ENCODE data around the gene THADA.

THADA gene

DNA sequence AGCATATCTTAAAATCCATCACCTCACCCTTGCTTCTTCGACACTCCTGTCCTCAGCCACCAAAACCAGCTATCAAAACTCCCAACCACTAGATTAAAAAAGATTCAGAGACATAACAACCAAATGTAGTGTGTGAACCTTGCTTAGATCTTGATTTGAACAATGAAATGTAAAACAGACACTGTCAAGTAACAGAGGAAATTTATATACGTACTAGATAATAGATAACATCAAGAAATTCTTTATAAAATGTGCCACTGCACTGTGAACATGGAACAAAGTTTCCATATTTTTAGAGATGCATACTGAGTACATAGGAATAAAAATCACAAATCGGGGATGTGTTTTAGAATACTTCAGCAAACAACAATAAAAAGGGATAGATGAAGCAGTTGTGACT, 86.0 kb downstream of the THADA start:
- DNase-seq (ENCODE audit: low read depth, low spot score), result no peak

DNA sequence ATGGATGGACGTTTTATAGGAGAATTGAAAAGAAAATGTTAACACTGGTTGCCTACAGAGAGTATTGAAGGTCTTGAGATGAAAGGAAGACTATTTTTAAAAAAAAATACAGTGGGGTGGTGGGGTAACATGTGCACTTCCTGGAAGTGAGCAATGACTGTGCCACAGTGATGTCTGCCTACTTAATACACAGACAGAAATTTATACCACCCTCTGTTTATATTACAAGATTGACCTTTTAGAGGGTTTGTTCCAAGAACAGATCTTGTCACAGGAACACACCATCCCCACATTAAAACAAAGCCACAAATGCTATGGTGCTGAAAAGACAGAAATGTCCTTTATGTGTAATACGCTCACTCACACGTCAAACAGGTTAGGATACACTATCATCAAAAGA, 87.6 kb downstream of the THADA start:
- DNase-seq (ENCODE audit: low read depth, low spot score), result no peak

DNA sequence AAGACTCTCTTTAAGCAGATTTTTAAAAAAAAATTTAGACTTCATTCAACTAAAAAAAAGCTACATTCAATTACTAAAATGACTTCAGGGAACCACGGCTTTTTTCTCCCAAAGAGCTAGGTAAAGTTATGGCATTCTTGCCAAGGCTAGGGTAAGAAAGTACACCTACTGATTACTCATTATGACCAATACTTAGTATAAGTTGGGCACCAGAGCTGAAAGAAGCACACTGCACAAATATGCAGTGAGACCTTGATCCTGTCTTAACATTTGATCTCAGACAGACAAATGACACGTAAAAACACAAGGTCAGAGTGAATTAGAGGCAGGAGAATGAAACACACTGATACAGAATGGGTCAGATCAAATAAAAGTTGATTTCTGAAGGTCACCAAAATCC, 88.7 kb downstream of the THADA start:
- no peak for DNase-seq (ENCODE audit: low read depth, low spot score)

DNA sequence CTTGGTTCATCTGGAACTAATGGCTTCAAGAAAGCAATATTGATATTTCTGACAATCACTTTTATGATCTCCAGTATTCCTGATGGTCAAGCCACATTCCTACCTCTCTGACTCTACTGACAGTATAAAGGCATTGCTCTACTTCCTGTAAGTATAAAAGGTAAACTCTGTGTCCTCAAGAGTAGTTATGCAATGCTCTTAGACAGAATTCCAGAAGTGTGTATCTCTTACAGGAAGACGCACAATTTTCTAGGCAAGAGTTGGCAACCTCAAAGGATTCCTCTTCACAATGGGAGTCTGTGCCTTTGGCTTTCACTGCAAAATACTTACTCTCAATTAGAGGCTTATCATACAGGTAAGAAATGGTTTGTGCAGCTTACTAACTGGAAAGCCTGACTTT, 100.1 kb downstream of the THADA start:
- no peak for DNase-seq (ENCODE audit: low read depth, low spot score)

DNA sequence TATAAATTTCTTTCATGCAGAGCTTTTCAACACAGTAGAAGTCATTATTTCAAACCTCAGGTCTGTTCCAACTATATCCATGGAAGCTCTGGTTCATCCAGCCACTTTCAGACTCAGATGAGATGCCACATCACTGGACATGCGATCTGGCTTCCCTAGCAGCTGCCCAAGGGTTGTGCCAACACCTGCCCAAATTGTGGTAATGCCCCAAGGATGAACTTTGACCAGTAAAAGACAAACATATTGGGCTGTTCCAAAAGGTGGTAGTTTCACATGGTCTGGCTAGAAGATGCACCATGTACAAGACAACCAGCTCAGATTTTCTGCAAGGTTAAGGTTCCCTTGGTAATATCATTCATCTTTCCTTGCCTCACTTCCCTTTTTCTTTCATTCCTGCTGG, 101.9 kb downstream of the THADA start:
- DNase-seq (ENCODE audit: low read depth, low spot score), result no peak

DNA sequence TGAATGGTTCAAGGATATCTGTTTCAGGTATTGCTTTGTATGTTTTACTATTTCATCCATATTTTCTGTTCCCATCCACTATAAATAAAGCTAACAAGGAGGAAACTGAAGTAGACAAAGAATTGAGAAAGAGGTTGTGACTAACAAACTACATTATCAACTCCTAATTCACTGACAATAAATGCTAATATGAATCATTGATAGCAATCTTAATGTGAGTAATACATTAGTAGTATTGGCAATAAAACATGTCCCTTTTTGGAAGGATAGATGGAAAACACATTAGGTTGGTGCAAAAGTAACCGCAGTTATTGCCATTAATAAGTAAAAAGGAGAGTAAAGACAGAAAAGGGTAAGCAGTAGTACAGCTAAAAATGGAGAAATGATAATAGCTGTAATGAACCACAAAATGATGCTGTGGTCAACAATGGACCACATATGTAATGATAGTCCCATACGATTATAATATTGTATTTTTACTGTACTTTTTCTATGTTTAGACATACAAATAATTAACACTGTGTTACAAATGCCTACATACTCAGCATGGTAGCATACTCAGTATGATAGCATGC, 104.7 kb downstream of the THADA start:
- no peak for DNase-seq (ENCODE audit: low read depth, low spot score)

DNA sequence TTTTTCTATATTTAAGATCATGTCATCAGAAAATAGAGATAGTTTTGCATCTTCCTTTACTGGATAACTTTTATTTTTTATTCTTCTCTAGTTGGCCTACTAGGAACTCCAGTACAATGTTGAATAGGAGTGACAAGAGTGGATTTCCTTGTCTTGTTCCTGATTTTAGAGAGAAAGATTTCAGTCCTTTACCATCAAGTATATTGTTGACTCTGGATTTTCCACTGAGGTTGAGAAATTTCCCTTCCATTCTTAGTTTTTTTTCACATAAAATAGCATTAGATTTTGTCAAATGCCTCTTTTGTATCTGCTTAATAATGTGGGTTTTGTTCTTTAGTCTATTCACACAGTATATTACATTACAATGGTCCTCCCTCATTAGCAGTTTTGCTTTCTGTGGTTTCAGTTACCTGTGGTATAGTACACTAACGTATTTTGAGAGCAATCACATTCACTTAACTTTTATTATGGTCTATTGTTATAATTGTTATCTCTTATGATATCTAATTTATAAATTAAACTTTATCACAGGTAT, 105.5 kb downstream of the THADA start:
- DNase-seq (ENCODE audit: low read depth, low spot score), result no peak

DNA sequence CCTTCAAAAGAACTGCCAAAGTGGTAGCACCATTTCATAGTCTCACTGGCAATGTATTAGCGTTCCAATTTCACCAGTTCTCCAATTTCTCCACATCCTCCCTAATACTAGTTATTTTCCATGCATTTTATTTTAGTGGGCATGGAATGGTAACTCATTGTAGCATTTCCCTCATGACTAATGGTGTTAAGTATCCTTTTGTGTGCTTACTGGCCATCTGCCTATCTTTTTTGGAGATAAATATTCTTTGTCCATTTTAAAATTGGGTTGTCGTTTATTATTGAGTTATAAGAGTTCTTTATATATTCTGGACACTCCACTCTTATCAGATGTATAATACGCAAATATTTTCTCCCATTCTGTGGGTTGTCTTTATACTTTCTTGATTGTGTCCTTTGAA, 107.1 kb downstream of the THADA start:
- no peak for DNase-seq (ENCODE audit: low read depth, low spot score)

DNA sequence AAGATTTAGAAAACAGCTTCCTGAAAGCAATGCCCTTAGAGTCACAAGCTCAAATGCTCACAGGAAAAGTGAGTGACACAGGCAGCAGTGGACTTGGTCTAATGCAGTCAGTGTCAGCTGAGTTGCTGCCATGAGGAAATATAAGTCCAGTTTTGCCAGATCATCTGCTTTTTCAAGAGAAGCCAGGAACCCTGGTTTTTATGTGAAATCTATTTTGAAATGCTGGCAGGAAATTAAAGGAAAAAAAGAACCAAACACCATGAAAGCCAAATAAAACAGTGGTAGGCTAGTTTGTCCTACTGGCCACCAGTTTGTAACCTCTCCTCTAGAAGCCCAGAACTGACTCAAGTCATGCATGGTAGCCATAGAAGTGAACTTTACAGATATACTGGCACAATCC, 109.2 kb downstream of the THADA start:
- DNase-seq (ENCODE audit: low read depth, low spot score), result no peak

DNA sequence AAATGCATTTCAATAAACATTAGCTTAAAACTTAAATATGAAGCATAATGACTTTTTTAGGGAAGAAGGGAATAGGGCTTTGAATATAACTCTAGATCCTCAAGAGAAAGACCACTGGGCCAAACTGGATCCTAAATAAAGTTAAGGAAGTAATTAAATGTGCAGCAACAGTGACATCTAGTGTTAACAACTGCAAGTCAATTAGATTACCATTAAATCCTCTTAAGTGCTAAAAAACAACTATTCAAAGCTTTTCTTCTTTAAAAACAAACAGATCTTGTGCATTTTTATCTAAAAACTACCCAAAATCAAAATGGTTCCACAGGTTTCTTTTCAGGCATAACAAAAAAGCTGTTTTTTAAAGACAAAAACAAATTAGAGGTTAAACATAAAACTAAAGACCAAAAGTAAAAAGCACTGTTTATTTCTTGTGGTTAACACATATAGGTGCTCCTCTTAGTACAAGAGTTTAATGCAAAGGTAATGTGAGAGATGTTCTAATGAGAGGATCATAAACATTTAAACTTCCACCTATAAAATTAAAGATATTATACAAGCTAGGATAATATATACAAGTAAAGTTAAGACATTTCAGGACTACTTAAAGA, 111.4 kb downstream of the THADA start:
- DNase-seq (ENCODE audit: low read depth, low spot score), result no peak

DNA sequence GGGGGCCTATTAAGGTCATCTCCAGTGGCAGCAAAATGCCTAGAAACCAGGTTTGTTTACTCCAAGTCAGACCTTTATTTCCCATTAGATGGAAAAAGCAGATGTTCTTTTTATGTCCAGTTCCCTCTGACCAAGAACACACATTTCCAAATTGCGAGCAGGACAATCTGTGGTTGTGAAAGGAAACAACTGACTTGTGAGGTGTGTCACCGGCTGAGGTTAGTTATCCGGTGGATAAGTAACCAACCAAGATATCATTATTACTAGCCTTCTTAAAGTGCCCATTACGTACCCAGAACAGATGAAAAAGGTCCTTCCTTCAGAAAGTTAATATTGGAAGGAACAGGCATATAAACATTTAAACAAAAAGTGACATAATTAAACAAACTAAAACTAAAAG, 112.9 kb downstream of the THADA start:
- no peak for DNase-seq (ENCODE audit: low read depth, low spot score)

DNA sequence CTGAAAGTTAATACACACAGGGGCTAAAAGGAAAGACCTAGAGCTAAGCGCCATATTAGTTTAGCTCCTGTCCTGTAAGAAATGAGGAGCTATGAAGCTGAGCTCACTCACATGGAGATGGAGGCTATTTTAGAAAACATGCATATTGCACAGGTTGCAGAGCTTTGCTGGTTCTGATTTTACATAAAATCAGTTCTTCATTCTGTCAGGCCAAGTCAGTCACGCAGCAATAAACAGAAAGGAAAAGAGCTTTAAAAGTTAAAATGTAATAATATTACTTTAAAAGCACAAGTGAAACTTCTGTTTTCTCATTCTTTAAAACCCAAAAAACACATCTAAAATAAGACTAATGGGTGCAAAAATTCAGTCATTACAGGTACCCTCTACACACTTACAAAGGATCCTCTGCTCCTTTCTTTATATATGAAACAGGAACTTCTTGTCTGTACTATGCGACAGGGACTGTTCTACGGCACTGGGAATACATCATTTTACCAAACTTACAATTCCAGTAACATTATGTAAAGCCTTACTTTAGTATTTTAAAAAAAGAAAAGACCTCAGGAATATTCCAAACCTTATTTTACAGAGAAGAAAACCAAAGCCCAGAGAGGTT, 113.8 kb downstream of the THADA start:
- DNase-seq (ENCODE audit: low read depth, low spot score), result no peak

DNA sequence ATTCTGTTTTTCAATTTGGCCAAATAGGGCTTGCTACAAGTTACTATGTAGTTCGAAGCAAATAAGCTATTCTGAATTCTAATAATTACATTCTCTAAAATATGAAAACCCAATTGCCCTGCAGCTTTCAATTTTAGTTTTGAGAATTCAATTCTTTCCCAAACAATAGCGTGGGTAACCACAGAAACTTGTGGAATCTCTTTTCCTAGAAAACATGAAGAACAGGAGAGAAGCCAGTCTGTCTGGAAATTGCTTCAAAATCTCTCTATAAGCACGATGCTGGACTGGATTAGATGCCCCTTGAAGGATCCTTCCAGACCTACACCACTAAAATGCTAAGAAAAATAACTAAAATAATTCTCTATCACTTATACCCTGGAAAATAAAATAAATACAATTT, 115.0 kb downstream of the THADA start:
- no peak for DNase-seq (ENCODE audit: low read depth, low spot score)

DNA sequence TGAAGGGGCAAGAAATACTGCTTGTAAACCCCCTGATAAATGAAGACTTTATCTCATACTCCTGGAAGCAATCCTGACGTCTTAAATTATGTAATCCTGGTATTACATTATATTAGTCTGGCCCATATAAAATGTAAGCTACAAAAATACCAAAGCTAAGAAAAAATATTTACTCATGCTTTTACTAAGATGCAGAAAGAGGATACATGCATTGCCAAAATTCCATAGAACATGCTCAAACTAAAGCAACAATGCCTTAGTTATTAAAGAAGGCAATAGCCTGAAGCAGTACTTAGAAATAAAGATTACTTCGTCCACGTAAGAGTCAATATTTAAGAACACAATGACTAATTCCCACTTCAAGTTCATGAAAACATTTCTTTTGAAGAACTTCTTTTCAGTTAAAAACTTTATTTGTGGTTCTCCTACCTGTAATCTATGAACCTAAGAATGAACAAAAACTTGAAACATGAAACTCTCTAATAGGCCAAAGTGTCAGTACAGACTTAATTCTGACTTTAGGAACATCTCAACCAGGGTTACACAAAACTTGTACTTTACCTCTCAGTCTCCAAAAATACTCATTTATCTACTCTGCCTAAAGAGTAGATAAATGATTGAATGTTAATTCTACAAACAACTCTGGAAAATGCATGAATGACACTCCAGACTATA, 117.3 kb downstream of the THADA start:
- no peak for DNase-seq (ENCODE audit: low read depth, low spot score)

DNA sequence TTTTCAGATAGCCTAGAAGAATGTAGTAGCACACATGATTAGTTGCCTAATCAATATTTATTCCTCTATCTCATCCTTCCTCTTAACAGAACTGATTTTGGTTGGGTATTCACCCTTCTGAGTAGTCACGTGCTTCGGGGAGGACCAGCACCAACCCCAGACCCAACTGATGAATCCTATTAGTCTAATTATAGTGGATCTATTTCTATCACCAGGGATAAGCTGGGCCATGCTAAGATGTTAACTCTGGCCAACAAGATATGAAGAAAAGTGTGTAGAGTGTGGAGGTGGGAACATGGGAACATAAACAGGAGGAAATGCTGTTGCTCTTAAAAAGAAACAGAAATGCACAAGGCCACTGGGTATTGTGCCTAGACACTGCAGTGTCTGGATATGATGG, 119.9 kb downstream of the THADA start:
- DNase-seq (ENCODE audit: low read depth, low spot score), result no peak

DNA sequence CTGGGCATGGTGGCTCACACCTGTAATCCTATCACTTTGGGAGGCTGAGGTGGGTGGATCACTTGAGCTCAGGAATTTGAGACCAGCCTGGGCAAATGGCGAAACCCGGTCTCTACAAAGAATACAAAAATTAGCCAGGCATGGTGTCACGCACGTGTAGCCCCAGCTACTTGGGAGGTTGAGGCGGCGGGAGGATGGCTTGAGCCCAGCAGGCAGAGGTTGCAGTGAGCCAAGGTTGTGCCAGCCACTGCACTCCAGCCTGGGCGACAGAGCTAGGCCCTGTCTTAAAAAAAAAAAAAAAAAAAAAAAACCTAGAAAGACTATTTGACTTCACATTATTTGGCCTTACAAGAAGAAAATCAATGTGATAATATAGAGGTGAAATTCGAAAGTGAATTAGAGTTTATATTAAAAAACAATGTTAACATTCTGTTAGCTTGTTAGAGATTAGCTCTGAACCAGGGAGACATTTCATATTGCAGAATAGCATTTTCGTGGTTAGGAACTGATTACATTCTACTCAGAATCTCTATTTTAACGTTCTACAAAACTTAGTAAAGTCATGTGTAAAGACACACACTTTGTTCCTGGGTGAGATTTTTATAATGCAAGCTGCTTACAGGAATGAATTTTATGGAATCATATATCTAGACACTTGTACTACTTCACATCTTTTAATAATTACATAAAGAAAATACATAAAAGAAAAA, 120.5 kb downstream of the THADA start:
- no peak for DNase-seq (ENCODE audit: low read depth, low spot score)

DNA sequence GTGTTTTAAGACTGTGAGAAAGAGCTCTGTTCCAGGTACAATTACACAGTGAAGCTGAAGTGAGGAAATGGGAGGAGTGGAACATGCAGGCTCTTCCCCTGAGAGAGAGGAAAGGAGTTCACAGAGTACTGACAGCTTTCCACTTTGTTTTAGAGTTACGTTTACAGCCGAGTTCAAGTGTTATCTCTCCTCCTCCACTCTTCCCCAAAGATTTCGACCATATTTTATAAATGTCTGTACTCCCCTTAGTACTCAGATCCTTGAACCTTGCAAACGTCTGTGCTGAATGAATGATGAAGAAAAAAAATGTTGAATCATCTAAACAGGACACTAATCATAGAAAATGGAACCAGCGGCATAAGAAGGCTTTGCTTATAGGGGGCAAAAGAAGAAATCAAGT, 121.6 kb downstream of the THADA start:
- DNase-seq (ENCODE audit: low read depth, low spot score), result no peak

DNA sequence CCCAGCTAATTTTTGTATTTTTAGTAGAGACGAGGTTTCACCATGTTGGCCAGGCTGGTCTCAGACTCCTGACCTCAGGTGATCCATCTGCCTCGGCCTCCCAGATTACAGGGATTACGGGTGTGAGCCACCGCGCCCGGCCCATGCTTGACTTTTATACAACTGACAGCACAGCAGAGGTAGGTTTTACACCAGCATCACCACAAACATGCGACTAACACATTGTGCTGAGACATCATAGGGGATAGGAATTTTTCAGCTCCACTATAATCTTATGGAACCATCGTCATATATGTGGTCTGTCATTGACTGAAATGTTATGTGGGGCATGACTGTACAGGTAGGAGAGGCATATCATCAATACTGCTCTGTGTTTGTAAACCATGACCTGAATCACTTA, 122.1 kb downstream of the THADA start:
- no peak for DNase-seq (ENCODE audit: low read depth, low spot score)

DNA sequence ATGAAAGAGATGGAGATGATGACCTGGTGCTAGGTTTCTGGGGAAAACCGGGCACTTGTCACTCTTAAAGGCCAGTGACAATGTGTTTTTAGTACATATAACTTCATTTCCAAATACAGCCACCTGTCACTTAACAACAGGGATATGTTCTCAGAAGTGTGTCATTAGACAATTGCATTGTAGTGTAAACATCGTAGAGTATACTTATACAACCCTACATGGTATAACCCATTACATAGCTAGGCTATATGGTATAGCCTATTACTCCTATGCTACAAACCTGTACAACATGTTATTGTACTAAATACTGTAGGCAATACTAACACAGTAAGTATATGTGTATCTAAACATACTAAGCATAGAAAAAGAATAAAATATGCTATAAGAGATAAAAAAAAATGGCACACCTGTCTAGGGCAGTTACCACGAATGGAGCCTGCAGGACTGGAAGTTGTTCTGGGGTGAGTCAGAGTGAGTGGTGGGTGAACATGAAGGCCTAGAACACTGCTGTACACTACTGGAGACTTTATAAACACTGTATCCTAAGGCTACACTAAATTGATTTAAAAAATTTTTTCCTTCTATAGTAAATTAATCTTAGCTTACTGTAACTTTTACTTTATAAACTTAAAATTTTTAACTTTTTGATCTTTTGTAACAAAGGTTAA, 123.2 kb downstream of the THADA start:
- DNase-seq (ENCODE audit: low read depth, low spot score), result no peak

DNA sequence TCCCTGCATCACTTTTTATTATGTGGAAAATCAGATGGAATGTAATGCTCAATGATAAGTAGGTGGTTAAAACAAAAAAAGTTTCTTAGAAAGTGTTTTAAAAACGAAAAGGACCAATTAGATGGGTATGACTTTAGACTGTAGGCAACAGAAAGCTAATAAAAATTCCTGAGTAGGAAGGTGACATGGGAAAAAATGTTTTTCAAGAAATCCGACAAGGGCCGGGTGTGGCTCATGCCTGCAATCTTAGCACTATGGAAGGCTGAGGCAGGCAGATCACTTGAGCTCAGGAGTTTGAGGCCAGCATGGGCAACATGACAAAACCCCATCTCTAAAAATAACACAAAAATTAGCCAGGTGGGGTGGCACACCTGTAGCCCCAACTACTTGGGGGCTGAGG, 126.1 kb downstream of the THADA start:
- DNase-seq (ENCODE audit: low read depth, low spot score), result no peak

DNA sequence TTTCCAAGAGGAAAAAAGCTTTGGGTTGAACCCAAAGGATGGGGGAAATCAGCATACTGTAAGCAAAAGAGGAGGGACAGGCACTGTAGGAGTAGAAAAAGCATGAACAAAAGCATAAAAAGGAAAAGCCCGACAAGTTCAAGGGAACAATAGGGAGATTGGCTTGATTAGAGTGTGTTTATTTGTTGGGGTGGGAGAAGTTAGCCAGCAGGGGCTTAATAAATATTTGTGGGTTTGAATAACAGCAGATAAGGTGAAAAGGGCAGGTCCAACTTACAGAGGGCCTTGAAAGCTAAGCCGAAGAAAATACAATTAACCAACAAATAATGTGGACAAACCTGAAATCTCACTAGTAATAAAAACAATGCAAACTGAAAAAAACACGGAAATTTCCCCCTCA, 126.7 kb downstream of the THADA start:
- no peak for DNase-seq (ENCODE audit: low read depth, low spot score)

DNA sequence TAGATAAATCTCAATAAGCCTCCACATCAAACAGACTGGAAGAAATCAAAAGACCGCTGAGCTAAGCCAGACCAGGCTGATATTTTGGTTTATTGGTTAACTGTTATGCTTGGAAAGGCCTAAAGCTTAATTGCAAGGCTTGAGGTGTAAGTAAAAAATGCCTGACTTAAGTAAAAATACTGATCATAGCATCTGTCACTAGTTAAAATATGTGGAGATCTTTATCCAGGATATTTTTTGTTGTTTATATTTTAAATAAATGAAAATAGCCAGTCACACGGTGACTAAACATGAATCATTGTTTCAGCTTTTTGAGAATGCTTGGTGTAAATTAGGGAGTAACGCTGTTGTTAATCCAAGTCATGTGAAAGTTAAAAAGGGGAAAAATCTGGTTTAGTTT, 127.9 kb downstream of the THADA start:
- no peak for DNase-seq (ENCODE audit: low read depth, low spot score)
